HCT116 (cell line): ENCODE results near the gene EGR4.

Source experiments
- ELF1 ChIP-seq: IDR thresholded peaks from 2 replicates; pipeline ENCODE4 v1.6.1; 2012; ENCODE audit warnings: low read depth, borderline replicate concordance
- POLR2A ChIP-seq: IDR thresholded peaks from 2 replicates; pipeline ENCODE4 v1.7.0; 2011; ENCODE audit warnings: borderline replicate concordance; ENCODE audit not compliant: insufficient read depth, insufficient read length; ENCODE audit errors: extremely low read depth
- RAD21 ChIP-seq: IDR thresholded peaks from 2 replicates; pipeline ENCODE4 v1.6.1; 2012; ENCODE audit warnings: low read depth, mild to moderate bottlenecking
- TF ChIP-seq, protein P1 (sequence below): IDR thresholded peaks from 2 replicates; pipeline ENCODE4 v1.6.1; 2012; ENCODE audit warnings: low read depth
- TF ChIP-seq, protein P2 (sequence below), 3 experiments: fragments of 200-600 bp in 1 of 3; sonication (generic) in 1 of 3; IDR thresholded peaks in 2 of 3; conservative IDR thresholded peaks in 1 of 3; 2 replicates each; pipeline ENCODE4 v1.5.1; 2012 to 2017; ENCODE audit warnings: low read depth in 2 of 3, low read length in 2 of 3, antibody characterized with exemption in 1 of 3, borderline replicate concordance in 1 of 3, control low read depth in 1 of 3, mild to moderate bottlenecking in 1 of 3, mixed read lengths in 1 of 3, mixed run types in 1 of 3, moderate library complexity in 1 of 3; ENCODE audit not compliant: insufficient read depth in 1 of 3
- TF ChIP-seq, protein P3 (sequence below): IDR thresholded peaks from 2 replicates; pipeline ENCODE4 v1.6.1; 2012

DNA sequence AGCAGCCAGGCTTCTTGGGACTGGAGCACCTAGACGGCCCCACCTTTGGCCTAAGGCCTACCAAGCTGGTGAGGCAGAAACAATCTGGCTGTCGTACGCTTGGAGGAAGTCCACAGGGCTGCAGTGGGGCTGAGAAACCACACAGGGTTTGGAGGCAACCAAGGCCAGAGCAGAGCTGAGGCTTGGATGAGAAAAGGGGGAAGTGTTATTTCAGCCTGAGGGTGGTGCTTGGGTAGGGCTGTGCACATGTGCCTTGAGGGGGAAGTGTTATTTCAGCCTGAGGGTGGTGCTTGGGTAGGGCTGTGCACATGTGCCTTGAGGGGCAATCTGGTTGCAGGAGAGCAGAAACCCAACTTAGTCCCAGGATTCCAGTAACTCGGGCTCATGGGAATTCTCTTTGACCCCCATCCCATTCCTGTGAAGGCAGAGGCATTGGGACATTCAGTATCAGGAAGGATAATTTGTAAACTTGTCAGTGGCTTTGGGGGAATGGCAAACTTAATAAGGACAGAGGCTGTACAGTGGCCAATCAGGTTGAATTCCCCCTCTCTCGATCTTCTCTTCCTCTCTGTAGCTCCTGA, 8.1 kb downstream of the EGR4 start:
- TF ChIP-seq, protein P1, sequence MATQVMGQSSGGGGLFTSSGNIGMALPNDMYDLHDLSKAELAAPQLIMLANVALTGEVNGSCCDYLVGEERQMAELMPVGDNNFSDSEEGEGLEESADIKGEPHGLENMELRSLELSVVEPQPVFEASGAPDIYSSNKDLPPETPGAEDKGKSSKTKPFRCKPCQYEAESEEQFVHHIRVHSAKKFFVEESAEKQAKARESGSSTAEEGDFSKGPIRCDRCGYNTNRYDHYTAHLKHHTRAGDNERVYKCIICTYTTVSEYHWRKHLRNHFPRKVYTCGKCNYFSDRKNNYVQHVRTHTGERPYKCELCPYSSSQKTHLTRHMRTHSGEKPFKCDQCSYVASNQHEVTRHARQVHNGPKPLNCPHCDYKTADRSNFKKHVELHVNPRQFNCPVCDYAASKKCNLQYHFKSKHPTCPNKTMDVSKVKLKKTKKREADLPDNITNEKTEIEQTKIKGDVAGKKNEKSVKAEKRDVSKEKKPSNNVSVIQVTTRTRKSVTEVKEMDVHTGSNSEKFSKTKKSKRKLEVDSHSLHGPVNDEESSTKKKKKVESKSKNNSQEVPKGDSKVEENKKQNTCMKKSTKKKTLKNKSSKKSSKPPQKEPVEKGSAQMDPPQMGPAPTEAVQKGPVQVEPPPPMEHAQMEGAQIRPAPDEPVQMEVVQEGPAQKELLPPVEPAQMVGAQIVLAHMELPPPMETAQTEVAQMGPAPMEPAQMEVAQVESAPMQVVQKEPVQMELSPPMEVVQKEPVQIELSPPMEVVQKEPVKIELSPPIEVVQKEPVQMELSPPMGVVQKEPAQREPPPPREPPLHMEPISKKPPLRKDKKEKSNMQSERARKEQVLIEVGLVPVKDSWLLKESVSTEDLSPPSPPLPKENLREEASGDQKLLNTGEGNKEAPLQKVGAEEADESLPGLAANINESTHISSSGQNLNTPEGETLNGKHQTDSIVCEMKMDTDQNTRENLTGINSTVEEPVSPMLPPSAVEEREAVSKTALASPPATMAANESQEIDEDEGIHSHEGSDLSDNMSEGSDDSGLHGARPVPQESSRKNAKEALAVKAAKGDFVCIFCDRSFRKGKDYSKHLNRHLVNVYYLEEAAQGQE: no peak
- TF ChIP-seq, protein P2, sequence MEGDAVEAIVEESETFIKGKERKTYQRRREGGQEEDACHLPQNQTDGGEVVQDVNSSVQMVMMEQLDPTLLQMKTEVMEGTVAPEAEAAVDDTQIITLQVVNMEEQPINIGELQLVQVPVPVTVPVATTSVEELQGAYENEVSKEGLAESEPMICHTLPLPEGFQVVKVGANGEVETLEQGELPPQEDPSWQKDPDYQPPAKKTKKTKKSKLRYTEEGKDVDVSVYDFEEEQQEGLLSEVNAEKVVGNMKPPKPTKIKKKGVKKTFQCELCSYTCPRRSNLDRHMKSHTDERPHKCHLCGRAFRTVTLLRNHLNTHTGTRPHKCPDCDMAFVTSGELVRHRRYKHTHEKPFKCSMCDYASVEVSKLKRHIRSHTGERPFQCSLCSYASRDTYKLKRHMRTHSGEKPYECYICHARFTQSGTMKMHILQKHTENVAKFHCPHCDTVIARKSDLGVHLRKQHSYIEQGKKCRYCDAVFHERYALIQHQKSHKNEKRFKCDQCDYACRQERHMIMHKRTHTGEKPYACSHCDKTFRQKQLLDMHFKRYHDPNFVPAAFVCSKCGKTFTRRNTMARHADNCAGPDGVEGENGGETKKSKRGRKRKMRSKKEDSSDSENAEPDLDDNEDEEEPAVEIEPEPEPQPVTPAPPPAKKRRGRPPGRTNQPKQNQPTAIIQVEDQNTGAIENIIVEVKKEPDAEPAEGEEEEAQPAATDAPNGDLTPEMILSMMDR (IDR thresholded peaks at IDR 0.05 in 2 of 3, conservative IDR thresholded peaks at IDR 0.05 in 1 of 3; ENCODE audit: borderline replicate concordance in 1 of 3, insufficient read depth in 1 of 3, low read depth in 2 of 3, low read length in 2 of 3): peak in 2 of 3 experiments; percentile 5 to 16; a peak in 2 of 6 replicates
- TF ChIP-seq POLR2A (no peak), RAD21 (no peak), ELF1 (no peak)
- TF ChIP-seq, protein P3, sequence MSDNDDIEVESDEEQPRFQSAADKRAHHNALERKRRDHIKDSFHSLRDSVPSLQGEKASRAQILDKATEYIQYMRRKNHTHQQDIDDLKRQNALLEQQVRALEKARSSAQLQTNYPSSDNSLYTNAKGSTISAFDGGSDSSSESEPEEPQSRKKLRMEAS: peak; percentile 81
